SIG-M5 (cell line): ENCODE results near the gene DBN1.

Source experiments
- DNase-seq: peaks from one replicate; lab custom pipeline; 2025; lab: John Stamatoyannopoulos, UW

DBN1 gene

DNA sequence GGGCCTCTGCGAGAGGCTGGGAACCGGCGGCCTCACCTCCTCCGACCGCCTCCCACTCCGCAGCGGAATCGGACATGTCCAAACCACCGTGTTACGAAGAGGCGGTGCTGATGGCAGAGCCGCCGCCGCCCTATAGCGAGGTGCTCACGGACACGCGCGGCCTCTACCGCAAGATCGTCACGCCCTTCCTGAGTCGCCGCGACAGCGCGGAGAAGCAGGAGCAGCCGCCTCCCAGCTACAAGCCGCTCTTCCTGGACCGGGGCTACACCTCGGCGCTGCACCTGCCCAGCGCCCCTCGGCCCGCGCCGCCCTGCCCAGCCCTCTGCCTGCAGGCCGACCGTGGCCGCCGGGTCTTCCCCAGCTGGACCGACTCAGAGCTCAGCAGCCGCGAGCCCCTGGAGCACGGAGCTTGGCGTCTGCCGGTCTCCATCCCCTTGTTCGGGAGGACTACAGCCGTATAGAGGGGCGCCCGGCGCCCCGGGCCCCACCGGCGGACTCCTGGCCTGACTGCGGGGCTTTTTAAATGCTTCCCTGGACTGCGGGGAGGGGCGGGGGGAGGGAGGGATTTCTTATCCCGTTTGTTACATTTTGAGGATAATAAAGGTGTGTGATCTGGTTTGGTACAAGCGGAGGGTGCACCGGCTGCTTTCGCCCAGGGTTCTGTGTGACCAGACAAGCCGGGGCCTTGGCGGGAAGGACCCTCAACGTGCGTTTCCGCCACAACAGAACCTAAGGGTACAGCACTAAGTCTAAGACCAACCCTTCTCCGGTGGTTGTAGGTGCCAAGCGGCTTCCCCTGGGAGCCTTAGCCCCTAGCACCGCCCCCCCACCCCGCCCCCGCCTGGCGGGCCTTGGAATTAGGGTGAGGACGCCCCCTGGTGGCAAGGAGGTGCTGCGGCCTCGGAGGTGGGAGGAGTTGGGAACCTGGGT lies 17.5 kb downstream of the DBN1 start:
- DNase-seq, result peak; percentile 52

DNA sequence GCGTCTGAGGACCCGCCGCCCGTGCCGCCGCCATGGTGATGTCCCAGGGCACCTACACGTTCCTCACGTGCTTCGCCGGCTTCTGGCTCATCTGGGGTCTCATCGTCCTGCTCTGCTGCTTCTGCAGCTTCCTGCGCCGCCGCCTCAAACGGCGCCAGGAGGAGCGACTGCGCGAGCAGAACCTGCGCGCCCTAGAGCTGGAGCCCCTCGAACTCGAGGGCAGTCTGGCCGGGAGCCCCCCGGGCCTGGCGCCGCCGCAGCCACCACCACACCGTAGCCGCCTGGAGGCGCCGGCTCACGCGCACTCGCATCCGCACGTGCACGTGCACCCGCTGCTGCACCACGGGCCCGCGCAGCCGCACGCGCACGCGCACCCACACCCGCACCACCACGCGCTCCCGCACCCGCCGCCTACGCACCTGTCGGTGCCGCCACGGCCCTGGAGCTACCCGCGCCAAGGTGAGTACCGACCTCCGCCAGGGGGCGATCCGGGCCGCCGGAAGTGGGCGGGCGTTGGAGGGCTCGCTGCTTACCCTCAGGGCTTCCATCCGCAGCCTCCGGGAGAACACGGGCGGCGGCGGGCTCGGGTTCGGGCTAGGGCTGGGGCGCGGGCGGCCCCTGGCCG lies 18.3 kb downstream of the DBN1 start:
- no peak for DNase-seq

DNA sequence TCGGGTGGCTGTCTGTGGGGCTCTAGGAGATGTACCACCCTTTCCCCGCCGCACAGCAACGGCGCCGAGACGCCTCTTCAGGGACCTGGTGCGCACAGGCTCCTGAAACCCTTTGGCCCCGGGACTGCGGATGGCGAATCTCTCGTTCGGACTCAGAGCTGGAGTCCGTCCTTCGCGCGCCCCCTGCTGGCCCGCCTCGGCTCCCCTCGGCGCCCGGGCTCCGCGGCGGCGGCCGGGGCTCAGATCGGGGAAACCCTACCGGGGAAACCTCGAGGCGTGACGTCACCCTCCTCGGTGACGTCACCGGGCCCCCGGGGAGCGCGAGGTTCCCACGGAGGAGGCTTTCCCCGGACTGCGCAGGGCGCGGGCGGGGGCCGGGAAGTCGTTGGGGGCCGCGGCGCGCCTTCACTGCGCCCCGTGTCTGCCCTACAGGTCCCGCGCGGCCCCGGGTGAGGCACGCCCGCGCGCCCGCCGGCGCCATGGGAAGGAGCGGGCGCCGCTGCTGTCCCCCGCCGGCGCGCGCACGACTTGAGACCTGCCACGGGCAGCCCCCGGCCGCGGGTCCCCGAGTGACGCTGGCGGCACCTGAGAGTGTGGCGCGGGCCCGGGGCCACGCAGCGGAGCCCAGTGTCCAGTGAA lies 18.9 kb downstream of the DBN1 start:
- DNase-seq, result no peak

DNA sequence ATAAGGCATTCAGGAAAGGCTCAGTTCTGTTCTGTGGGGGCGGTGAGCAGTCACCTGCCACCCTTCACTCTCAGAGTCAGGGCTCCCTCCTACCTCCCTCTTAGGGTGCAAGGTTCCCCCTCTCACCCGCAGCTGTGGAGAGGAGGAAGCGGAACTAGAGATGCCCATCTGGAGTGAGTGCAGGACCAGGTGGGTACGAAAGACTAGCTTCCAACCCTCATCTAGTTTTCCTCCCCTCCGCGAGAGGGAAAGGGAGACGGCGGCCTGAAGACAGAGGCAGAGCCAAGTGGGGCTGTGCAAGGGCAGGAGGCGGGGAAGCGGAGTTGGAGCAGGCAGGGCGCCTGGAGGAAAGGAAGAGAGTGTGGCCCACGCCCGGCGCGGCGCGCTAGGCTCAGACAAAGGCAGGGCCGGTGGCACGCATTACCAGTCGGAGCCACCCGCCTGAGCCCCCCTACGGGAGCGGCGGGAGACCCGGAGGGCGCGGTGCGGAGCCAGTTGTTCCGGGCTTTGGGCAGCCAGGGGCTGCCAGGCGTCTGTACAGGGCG lies 19.5 kb downstream of the DBN1 start:
- no peak for DNase-seq

DNA sequence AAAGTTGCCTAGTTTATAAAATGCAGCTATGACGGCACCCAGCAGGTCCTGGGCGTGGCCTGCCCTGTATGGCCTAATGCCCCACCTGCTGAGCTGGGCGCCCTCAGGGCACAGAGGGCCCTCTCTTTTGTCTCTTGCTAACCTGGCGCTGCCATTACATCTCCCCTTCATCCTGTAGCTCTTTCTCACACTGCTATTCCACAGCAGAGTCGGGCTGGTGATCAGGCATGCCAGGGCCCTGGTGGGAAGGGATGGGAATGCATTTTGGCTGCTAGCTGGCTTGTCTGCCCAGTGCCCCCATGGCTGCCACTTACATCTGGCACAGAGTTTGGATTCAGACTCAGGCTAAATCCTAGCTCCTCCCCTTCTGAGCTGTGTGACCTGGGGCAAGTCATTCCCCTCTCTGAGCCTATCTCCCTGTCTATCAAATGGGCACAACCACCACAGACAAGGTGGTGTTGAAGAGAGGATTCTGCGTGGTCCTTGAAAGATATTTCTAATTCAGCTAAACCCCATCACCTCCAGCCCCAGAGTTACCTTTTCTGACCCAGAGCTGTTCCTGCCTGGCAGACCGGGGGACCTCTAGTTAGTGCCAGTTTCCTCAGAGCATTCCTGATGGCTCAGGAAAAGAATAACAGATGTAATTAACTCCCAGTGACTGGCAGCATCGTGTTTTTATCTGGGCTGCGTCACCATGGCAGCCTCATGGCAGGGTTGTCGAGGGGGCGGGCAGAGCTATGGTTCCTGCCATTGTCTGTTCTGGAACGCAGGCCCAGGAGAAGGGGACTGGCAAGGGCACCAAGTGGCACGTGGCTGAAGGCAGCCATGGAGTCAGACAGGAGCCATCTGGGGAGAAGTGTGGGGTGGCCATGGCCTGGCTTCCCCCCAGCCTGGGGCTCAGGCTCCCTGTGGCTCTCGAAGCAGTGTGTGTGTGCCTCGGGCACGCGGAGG lies 20.5 kb downstream of the DBN1 start:
- no peak for DNase-seq

DNA sequence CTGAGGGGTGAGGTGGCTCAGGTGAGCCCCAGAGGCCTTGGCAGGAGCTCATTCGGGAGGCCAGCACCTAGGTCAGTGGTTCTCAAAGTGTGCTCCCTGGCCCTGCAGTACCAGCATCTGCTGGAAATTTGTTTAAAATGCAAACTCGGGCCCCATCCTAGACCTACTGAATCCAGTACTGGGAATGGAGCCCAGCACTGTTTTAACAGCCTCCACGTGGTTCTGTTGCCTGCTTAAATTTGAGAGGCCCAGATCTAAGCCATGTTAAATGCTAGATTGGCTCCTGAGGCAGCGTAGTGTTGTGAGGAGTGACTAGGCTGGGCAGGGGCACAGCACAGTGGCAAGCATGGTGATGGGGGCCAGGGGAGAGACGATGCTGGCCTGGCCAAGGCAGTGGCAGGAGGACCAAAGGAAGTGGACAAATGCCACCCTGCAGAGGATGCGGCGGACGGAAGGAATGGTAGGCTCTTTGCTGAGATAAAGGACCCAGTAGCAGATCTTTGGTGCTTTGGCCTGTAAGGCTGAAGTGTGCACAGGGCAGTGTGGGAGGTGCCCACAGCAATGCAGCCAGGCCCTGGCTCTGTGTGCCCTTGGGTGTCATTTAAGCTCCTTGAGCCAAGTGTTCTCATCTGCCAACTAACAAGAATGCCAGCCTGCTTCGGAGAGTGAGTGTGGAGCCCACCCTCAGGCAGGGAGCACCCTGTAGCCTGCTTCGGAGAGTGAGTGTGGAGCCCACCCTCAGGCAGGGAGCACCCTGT lies 22.6 kb downstream of the DBN1 start:
- no peak for DNase-seq

DNA sequence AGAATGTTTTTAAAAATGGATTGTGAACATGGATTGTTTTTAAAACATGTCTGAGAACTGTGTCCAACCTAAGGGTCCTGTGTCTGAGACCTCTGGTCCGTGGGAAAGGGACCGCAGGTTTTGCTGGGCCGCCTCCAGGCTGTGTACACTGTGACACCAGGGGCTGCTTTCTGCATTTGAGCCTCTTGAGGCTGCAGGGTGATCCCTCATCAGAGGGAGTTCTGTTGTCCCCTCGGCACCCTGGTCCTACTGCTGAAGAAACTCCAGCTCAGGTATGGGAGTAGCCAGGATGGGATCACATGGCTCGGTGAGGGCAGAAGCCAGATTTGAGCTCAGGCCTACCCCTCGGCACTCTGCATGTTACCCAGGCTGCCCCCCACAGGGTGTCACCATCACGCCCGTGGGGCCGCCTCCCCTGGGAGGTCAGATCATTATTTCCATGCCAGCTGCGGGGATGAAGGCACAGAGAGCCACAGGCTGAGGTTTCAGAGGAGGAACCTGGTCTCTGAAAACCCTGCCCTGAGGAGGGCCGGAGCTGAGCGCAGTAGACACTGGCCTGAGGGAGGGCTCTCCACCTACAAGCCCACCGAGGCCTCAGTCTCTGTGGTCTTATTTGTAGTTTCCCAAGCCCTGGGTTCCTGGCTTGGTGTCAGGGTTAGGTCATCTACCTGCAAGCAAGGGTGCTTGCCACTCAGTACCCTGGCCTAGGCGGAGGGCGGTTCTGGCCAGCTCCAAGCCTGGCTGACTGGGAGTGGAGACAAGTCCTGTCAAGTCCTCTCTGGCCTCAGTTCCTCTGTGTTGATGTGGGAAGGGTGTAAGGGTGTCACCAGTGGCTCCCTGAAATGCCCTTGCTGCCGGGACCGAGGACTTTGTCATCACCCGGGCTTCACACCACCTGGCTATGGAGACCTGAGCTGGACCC lies 24.0 kb downstream of the DBN1 start:
- no peak for DNase-seq

DNA sequence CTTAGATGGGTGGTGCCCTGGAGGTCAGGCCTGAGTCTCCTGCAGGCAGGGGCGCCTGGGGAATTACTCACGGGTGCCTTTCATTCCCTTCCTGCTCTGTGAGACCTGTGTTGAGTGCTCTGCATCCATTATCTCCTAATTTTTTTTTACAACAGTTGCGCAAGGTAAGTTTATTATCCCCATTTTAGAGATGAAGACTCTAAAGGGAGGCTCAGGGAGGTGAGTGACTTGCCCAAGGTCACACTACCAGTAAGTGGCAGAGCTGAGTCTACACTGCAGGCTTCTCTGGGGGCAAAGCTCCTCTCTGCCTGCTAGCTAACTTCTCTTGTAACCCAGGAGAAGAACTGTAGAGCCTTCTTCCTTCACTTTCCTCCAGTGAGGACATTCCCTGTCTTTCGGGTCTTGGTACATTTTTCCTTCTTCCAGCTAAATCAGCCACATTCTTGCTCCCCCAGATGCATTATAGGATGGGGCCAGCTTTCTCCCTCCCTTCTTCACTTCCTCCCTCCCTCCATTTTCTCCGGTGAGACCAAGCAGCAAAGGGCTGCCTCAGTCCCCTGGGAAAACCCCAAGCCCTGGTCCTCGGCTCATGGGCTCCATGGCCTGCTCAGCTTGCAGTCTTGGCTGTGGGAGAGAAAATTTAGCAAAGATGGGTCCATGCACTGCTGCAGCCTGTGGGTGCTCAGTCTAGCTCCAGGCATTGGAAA lies 25.0 kb downstream of the DBN1 start:
- no peak for DNase-seq

DNA sequence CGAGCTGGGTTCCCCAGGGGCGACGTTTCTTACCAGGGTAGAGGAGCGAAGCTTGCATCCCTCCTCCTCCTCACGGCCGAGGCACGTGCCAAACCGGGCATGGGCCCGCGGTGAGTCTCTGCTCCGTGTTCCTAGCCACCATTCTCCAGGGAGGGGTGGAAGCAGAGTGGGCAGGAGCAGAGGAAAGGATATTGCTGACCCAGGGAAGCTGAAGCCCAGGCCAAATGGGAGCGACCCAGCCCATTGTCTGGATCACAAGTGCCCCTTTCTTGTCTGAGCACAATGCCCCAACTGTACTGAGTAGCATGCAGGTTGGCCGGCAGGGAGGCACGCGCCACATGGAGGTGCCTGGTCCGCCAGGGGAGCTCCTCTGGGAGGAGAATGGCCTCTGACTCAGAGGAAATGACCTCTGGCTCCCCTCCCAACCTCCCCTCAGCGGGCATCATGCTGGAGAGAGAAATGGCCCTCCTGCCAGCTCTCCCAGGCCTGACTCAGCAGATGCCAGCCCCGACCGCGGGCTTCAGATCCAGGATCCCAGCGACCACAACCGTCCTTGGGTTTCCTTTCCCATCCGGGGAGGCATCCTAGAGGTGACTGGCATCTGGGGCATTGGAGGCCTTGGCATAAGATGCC lies 25.7 kb downstream of the DBN1 start:
- no peak for DNase-seq

DNA sequence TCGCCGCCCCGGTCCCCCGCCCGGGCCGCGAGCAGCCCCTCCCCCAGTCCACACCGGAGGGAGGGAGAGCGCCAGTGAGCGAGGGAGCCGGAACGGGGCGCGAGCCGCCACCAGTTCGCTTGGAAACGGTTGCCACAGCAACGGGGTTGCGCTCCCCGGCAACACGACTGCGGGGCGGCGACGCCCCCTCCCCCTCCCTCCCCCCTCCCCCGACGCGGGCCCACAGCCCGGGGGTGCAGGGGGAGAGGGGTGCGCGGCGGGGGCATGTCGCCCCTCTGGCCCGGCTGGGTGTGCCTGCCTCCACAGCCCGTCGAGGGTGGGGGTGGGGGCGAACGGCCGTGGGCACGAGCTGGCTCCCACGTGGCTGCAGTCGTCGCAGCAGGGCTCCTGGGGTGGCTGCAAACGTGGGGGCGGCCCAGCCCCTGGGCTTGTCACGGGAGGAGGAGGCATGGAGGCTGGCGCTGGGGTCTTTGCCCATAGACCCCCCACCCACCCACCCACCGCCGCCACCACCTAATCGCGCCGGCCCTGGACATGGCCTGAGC lies 26.3 kb downstream of the DBN1 start:
- no peak for DNase-seq

DNA sequence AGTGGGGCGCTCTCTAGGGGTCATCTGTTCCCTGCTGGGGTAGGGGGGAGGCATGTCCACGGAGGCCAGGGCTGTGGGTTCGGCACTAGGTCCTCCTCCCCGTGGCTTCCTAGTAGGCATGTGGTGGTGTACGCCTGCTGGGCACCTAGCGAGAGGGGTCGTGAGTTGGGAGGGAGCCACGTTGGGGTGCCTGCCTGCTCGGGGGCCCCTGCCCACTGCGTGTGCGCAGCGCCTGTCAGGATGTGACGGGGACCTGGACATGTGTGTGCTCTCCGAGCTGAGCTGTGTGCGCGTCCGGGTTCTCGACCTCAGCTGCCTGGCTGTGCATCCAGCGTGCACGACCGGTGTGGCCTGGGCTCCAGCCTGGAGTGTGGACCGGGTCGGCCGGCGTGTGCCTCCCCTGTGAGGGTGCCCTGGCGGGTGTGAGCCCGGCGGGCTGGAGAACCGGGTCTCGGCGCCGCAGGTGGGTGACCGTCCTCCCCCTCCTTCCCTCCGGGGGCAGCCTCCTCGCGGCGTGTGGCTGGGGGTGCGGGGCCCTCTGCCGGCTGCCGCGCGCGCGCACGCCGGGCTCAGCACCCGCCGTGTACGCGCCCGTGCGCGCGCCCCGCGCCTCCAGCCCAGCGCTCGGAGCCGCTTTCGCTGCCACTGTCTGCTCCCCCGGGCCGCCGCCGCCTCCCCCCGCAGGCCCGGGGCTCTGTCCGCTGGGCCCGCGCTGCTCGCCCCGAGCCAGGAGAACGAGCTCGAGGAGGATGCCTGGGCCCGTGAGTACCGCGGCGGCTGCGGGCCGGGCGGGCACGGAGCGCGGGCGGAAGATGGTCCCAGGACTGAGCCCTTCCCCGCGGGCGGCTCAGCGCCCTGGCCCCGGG lies 27.0 kb downstream of the DBN1 start, which contains the start of gene PRR7:
Gene PRR7, plus strand, starts transcription at position 615 of the 866 bp plus-strand sequence. CDS start 8,254 bp downstream, outside the sequence.
- no peak for DNase-seq

DNA sequence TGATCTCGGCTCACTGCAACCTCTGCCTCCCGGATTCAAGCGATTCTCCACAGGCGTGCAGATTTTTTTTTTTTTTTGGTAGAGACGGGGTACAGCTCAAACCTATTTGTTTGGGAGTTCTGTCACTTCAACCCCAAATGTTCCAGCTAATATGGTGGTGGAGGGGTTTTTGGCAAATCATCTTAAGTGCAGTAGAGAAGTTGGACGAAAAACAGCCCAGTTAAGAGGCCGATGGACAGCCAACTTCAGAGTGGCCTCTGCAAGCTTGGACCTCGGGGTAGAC lies 27.6 kb downstream of the DBN1 start:
- DNase-seq, result no peak

DNA sequence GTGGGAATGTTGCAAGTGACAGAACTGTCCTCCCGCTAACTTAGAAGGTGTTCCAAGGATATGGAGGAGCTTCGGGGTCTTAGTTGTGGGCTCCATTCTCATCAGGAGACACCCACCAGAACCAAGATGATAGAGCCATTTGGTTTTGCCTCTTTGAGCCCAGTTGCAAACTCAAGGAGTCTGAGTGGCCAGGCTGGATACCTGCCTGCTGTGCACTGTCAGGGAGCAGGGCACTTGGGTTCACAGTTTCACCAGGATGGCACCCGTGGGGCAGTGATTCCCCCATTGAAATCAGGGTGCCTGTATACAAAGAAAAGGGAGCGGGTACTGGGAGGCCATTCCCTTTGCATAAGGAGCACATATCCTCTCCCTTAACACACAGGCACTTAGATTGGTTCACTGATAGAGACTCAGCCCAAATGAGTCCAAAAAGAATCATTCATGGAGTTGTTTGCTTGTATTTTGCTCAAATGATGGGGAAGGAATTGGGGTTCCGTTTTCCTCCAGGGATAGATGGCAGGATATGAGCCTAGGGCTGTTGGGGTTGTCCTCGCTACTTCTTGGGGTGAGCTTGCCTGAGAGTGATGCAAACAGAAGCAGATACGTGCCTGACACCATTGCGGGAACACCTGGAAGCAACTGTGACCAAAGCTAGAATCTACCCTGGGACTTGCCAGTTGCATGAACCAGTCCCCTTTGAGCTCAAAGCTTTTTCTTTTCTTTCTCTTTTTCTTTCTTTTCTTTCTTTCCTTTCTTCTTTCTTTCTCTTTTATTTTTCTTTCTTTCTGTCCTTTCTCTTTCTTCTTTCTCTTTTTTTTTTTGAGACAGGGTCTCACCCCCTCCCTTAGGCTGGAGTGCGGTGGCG lies 28.1 kb downstream of the DBN1 start:
- DNase-seq, result no peak

DNA sequence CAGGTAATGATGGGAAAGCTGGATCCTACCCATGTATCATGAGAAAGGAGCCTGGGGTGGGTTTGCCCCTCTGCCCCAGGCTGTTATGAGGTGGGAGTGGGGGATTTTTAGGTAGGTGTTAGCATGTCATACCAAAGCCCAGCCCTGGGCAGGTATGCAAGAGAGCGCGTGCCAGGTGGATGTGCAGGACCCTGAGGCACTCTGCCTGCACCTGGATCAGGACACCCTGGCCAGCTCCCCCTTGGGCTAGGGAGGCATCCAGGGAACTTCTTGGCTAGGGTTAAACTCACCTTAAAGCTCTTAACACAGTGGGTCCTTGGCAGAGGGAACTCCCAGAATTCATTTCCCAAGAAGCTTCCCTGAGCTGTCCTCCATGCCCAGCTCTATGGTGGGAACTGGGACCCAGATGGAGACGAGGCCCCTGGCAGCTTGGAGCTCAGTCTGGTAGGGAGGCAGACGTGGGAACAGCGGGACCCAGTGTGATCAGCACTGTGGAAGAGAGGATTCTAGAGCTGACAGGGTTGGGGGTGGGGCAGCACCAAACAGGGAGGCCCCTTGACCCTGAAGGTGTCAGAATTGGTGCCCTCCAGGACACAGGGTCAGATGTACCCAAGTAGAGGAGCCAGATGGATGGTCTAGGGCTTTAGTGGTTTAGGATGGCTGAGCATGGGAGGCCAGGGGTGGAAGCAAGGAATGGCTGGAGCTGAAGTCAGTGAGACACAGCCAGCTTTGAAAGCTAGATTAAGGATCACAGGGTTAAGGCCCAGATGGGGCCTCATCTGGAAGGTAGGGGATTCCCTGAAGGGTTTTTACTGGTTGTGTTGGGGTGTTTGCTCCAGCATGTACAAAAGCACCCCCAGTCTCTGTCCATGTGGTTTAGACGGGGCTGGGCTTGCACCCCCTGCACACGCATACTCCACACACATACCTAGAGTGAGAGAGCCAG lies 29.1 kb downstream of the DBN1 start:
- no peak for DNase-seq
